Stimulated activated CD8-positive, alpha-beta memory T cell treated with anti-CD3 and anti-CD28 coated beads, Interleukin-15, amount 100 ng/mL, for 4 hours (primary cell): Measurements from ENCODE around the gene ZBTB39.
"Not testable (repeated sequence)": the region's sequence is repeated elsewhere in the genome, so short reads cannot be mapped to it uniquely, and the experiment has no call there.

ENCODE experiments used
- DNase-seq, 2 donors: peaks; one replicate each; pipeline ENCODE4 v3.0.0-alpha.2; 2020; ENCODE audit warnings: low read depth in 2 of 2

ZBTB39 gene

DNA sequence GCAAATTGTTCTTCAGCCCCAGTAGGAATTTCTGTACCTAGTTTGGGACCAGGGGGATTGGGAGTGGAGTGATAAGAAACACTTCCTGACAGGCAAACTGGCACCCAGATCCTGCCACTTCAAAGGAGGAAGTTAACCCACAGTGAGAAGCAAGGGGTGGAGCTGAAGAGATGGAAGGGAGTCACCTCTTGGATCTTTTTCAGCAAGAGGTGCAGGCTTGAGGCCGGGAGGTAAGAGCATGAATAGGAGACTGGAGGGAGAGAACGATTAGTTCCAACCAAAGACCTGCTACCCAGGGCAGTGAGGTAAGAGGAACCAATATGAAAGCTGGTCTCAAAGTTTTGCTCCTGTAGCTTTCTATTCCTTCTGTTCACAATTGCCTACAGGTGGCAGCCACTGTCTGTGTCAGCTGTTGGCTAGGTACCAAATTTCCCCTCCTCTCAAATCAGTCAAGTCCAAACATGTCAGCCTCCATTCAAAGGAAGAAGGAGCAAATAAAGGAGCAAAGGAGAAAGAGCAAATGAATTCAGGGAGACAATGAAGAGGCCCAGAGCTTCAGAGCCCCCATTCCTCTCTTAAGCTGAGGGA is 24.9 kb upstream of the ZBTB39 start:
- DNase-seq, result no peak

DNA sequence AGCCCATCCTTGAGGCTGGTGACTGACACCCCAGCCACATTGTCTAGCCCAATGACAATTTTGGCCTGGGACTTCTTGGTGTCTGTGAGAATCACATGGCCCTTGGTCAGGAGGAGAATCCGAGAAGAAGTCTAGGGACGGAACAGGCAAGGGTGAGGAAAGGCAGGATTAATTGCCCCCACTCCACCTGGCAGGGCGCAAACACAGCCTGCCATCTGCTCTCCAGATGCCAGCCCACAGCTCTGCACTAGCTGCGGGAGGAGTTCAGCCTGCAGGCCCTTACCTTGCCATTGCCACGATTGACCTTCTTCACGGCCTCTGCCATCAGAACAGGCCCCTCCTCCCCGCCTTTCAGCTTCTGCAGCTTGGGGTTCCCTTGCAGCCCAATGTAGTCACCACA is 23.1 kb upstream of the ZBTB39 start:
- no peak for DNase-seq

DNA sequence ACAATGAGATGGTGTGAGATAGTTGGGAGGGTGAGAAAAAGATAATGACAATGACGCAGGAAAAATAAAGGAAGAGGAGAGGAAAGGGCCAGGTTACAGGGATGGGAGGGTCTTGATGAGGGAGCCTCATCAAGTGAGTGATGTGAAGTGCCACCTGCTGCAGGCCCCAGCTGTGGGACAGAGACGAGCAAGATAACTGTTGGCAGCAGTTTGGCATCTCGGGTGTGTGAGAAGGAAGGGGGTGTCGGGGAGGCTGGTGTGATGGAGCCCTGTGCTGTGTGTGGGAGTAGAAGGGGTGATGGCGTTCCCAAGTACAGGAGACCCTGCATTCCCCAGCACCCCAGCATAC is 21.4 kb upstream of the ZBTB39 start:
- DNase-seq, result no peak

DNA sequence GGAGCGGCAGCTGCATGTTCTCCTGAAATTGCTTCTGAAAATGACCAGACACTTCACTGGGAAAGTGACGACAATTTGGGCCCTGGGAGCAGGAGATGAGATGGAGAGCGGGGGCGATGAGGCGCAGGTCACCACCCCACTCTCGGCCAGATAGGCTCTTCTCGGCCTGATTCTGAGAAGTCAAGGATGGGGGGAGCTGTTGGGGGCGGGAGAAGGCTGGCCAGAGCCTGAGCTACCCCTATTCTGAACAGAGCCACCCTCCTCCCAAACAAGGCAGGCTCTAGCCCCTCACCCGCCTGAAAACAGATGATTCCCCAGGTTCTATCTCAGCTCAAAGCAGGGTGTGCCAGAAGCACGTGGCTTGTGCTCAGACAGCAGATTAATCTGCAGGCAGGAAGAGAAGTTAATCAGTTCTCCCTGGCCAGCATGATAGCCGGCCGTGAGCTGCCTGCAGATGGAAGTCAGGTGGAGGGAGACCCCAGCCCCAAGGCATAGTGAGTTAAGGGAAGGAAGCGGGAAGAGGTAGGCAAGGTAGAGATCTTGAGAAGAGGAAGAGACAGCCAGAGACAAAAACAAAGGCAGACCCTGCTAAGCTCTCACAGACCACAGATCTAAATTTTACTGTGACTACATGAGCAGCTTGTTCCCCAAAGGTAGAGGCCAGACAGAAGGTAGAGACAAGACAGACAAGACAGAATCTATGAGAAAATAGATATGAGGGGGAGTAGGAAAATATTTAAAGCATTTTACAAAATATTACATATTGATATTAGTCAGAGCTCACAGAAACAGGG is 20.9 kb upstream of the ZBTB39 start:
- DNase-seq, result no peak

DNA sequence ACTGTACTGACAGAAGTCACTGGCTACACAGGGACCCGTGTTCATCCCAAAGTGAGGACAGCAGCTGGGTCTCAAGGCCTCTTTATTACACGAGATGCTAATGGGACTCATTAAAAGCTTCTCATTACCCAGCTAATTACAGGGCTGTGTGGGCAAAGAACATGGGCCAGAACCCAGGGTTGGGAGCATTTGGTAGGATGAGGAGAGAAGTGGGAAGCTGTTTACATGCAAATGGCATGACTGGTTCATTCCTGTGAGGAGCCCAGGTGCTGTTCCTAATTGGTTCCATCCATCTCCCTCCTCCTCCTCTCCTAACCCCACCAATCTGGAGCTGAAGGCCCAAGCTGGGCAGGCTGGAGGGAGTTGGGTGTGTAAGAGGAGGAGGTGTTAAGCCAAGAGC is 18.9 kb upstream of the ZBTB39 start:
- DNase-seq, result no peak

DNA sequence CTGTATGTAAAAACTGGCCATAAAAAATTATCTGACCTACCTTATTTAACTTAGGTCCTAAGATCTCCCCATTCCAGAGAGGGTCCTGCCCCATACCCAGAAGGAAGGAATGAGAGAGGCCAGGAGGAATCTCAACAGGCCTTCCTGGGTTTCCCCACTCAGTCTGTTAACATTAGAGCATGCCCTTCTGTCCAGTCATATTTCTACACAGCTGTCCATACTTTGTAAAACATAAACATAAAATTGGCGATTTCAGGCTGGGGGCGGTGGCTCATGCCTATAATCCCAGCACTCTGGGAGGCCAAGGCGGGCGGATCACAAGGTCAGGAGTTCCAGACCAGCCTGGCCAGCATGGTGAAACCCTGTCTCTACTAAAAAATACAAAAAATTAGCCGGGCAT is 16.0 kb upstream of the ZBTB39 start:
- not testable (repeated sequence) for DNase-seq

DNA sequence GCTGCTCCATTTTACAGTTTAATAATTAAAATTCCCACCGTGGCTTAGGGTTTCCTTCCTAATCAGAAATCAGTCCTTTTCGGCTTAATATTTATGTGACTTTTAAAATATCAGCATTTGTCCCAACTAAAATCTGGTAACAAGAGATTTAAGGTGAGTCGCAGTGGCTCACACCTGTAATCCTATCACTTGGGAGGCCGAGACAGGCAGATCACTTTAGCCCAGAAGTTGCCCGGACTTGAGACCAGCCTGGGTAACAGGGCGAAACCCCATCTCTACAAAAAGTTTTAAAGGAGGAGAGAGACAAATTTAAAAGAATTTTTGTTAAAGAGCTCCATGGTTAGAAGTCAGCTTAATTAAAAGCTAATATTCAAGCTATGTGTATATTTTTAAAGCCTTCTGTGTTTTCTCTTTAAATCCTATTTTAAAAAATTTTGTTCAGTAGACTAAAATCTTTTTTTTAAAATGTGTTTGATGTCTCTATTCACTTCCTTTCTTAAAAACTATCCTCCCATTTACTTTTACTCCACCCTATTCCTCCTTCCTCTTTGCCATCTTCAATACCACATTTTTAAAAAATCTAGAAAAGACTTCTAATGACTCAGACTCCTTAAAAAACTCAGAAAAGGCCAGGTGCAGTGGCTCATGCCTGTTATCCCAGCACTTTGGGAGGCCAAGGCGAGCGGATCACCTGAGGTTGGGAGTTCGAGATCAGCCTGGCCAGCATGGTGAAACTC is 13.8 kb upstream of the ZBTB39 start:
- no peak for DNase-seq

DNA sequence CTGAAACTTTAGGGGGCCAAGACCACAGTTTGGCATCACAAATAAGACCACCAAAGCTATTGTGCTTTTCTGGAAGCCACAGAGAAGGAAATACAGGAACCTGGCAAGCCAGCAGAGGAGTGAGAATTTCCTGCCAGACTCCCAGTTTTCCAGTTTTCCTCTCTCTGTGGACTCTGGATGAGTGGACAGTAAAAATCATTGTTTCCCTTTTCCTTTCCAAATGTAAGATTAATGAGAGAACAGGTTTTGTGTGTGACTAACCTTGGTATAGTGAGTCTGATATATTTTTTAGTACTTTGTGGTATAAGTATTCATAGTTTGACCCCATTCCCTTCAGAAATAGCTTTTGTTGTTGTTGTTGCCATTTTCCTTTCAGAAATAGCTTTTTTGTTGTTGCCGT is 12.6 kb upstream of the ZBTB39 start:
- no peak for DNase-seq

DNA sequence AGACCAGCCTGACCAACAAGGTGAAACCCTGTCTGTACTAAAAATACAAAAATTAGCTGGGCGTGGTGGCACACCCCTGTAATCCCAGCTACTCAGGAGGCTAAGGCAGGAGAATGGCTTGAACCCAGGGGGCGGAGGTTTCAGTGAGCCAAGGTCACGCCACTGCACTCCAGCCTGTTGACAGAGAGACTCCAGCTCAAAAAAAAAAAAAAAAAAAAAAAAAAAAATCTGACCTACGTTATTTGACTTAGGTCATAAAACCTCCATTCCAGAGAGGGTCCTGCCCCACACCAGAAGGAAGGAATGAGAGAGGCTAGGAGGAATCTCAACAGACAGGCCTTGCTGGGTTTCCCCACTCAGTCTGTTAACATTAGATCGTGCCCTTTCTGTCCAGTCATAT is 12.0 kb upstream of the ZBTB39 start:
- DNase-seq, result not testable (repeated sequence)

DNA sequence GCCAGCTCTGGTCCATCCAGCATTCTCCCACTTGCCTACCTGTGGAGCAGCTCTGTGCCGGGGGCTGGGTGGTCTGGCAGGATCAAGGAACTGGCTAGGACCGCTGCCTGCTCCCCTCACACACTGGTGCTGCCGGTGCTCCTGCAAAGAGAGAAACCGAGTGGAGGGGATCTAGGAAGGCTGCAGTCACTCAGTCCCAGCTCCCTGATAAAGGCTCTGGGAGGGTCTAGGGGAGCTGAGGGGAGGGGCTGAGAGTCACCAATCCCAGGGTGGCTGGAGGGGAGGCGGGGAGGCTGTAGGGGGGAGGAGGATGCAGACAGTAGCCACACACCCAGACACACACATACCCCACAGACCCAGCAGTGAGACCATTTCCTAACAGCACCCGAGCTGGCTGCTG is 10.0 kb upstream of the ZBTB39 start, which contains the start of gene TAC3:
TAC3 (minus strand) TSS at position 182 of the 400 bp plus-strand sequence. CDS start 732 bp downstream, outside the sequence.
- DNase-seq, result no peak

DNA sequence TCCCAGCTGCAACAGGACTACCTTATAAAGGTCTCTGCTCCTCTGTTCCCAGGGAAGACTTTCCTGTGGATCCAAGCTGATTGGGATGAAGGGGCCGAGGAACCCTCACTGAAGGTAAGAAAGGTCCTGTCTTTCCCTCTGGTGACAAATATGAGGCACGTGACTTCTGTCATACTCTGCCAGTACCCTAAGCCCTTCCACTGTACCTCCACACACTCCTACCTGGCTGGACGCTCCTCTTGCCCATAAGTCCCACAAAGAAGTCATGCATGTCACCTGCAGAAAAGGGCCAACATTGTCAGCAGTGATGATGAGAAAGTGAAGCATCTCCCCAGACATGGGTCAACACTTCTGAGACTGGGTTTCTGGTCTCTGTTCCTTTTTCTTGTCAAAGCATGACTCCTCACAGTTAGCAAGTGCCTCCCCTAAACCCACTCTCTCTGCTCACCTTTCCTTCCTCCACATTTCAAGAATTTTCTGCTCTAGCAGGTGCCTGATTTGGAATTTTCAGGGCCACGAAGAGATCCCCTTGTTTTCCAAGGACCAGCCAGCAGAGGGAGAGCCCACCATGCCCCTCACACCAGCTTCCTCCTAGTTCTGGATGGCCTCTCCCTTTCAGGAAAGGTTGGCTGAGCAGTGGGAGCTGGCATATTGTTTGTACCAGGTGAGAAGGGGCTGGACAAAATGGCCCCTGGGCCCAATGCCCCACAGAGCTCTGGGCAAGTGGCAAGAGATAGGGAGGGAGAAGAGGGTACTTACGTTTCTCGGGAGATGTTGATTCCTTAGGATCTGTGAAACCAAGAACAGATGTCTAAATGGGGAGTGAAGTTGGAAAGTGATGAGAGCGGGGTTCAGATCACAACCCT is 6.5 kb upstream of the ZBTB39 start:
- no peak for DNase-seq

DNA sequence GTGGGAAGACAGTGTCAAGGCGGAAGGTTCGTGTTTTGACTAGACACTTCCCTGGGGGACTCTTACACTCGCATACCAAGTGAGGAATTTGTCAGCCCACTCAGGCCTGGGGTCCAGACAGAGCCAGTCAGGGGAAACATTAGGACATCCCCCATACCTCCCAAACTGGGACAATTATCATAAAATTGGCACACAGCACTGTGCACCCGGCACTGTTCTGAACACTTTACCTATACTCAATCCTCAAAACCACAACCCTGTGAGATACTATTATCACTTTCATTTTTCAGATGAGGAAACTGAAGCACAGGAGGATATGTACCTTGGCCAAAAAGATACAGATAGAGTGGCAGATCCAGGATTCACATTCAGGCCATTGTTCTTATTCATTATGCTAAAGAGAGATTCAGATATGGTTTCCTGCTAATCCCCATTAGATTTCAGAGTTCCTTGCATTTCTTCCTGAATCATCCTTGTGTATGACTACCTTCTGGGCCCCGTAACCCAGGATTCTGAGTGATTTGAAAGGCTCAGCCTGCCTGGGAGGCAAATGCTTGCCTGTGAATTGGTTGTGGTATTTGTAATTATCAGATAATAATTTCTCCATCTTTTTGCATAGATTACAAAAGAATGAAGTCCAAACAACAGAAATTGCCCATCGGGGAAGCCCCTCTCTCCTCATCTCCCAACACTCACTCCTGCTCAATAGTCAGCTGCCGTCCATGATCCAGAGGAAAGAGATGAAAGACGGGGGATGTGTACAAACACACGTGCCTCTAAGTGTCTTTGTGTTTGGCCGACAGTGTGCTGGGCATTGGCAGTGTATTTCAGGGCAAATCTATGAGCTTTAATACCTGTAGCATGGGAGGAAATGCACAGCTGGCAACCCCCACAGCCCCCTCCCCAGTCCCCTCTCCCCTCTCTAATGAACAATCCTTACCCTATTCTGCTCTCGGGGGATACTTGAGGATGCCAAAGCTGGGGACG is 5.4 kb upstream of the ZBTB39 start:
- no peak for DNase-seq

DNA sequence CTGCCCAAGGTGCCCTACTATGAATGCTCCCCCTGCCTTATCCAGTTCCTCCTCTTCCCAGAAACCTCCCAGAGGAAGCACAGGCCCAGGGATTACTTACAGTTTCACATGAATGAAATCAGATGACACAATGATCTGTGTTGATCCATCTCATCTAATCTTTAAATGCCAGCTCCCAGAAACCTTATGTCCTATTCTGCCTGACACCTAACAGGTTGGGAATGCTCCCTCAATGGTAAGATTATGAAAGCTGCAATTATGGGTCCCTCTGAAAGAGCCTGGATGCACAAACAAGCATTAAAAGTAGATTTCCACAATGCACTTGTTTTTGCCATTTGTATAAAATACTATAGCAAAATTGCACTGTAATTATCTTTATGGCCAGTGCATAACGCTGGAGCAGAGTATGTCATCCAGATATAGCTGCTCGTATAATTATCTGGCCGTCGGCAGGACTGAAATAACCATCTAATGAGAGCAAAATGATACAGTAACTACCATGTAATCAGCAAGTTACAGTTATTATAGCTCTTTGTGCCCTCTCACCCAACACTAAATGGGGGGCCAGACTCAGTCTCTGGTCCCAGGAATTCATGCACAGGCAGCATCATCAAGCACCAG is 4.4 kb upstream of the ZBTB39 start:
- no peak for DNase-seq

DNA sequence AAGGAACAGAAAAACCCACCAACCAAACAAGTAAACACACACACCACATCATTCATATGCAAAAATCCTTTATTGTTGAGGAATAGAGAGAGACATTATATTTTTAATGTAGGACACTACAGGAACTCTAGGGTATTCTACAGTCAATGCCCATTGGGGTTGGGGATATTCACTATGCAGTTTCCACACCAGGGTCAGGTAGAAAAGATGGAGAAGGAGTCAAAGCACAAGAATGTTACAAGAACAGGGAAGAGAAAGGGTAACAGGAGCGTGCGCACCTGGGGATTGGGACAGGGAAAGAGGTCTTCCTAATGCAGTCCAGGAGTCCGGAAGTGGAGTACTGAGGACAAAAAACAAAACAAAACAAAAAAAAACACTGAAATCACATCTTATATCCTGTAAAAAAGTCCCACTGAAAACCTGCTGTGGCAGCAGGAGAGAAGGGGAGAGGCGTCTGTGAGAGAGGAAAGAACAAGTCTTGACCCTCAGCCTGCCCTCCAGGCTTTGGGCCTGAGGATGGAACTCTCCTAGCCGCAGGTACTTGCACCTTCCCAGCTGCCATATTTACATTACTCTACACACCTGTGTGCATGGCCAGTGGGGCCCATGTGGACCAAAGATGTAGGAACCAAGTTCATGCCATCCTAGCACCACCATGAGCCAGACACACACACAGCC is 3.7 kb upstream of the ZBTB39 start:
- DNase-seq, result no peak

DNA sequence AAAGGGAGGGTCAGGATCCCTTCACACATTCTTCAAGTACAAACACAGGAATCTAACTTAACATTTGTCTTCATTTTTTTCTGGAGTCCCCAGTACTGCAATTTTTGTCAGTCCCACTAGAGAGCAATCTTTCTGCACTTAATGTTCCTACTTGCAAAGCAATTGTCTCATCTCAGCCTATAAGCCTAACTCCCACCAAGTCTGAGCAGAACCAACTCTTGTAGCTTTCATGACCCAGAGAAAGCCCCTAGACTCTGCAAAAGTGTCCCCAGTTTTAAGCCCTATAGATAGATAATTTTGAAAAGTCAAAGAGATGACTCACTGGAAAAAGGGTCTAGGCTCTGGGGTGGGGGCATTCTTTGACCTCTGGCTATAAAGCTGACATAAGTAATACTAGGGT is 1.8 kb upstream of the ZBTB39 start:
- no peak for DNase-seq

DNA sequence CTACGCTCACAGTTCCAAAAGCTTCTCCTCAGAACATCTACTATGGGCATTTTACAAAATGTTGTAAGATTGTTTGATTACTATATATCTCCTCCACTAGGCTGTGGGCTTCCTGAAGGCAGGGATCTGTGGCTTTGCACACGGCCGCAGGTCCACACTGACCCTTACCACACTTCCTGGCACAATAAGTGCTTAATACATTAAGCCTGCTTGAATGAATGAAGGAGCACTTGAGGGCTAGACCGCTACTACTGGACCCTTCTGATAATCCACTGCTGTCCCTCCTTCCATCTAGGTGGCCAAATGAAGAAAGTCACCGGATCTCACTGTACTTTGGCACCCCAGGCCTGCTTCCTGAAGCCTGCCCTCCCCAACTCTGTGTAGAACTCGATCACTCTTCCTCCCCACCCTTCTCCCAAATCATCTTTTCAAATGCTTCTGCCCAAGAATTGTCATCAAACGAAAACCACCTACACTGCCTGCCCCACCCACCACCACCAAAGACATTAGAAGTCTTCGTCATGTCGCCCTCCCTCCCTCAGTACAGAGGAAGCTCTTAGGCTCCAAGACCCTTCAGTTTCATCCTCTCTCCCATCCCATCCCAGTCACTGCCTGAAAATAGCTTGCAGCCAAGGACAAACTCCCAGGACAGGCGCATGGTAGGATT is 596 bp upstream of the ZBTB39 start:
- DNase-seq, result peak in 1 of 2 donors; percentile 15

DNA sequence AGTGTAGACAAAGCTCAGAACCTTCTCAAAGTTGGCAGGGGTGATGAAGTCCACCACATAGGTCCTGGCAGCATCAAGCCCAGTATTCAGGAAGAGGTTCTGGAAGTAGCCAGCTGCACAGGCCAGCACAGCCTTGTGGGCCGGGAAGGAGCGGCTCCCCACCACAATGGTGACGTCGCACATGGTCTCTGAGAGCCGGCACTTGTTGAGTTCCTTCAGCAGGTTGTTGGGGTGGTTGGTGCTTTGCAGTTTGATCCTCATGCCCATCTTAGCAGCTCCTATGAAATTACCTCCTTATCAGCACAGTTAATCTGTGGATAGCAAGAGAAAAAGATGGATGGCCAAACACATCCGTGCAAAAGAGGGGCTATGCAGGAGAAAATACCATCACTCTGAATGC is 1.7 kb downstream of the ZBTB39 start:
- no peak for DNase-seq

DNA sequence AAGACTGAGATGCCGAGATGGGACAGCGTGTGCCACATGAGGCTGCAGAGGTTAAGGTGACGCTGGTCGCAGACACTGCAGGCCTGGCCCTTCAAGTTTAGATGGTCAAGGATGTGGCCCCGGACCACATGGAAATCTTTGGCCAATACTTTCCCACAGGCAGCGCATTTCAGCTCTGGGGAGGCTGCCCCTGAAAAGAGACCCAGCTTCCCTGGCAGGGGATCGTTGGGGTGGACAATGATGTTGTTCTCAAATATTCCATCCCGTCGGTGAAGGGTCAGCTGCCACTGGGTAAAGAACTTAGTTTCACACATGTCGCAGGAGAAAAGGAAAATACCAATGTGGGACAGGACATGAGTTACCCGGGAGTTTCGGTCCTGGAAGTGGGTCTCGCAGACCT is 3.0 kb downstream of the ZBTB39 start:
- DNase-seq, result no peak

DNA sequence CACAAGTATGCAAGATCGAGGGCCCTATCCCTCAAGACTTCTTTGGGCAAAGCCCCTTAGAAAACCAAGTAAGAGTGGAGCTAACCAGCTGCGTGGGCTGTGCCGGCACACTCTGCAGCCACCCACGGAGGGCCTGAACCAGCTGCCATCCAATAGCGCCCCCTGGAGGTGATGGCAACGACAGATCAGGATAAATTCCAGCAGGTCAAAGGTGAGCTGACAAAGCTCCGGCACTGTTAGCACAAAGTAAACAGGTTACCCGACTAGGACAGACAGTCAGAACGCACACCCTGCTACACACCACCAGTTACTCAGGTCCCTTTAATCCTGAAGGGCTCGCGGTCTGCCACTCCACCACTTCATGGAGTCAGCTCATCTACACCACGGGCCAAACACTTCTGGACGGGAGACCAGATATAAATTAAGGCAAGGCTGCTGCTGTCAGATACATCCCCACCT is 4.9 kb downstream of the ZBTB39 start:
- DNase-seq, result peak; percentile 46 to 54
